Colonic mucosa (tissue), 2 donors: ENCODE results near the gene OR6C74. TPM values are rescaled to one million over a fixed set of nuclear protein-coding genes. Genes with fewer than 3 reads are reported as not detected.

Experiments used
- total RNA-seq, 2 donors: library from RNA; stranded (reverse); fragmentation: NEBNext Ultra II Directional in 1 of 2; extraction: Animal tissue kit (Norgen Biotek cat#: 25700) in 1 of 2; gene quantifications; one replicate each; pipeline ENCODE4 v1.2.1, GENCODE V29; 2021
- donor health status: DM: no; HTN: no; CAD: no.
- donor health status: DM: no; HTN: no; CAD: no.

OR6C74 gene
- total RNA-seq, 2 donors from 2014 or later = not detected

Other genes with a start within 250 kb of the OR6C74 start
- not detected for gene NEUROD4, start 224.6 kb upstream of the OR6C74 start, total RNA-seq
- gene OR9K2, start 118.2 kb upstream of the OR6C74 start, total RNA-seq = not detected
- not detected for gene OR10A7, start 23.6 kb upstream of the OR6C74 start, total RNA-seq
- gene OR6C6, start 52.0 kb downstream of the OR6C74 start, total RNA-seq = not detected
- gene OR6C1, start 69.7 kb downstream of the OR6C74 start, total RNA-seq = not detected
- gene OR6C3, start 86.1 kb downstream of the OR6C74 start, total RNA-seq = not detected
- not detected for gene OR6C75, start 118.4 kb downstream of the OR6C74 start, total RNA-seq
- not detected for gene OR6C65, start 155.9 kb downstream of the OR6C74 start, total RNA-seq
- not detected for gene OR6C76, start 181.6 kb downstream of the OR6C74 start, total RNA-seq
- not detected for gene OR6C2, start 199.5 kb downstream of the OR6C74 start, total RNA-seq
- not detected for gene OR6C70, start 225.5 kb downstream of the OR6C74 start, total RNA-seq
- not detected for gene OR6C68, start 247.8 kb downstream of the OR6C74 start, total RNA-seq